Spleen (tissue), 7 donors: ENCODE results near the gene OR2Z1.
"Not testable (repeated sequence)": the region's sequence is repeated elsewhere in the genome, so short reads cannot be mapped to it uniquely, and the experiment has no call there.

Experiments
- POLR2A ChIP-seq, 3 donors: fragments of 450-650 bp; IDR thresholded peaks; one replicate each; pipeline ENCODE4 v1.5.1; 2017; ENCODE audit warnings: antibody characterized with exemption in 3 of 3, mild to moderate bottlenecking in 1 of 3
- POLR2AphosphoS5 ChIP-seq, 3 donors: sonication (generic); formaldehyde crosslinking; IDR thresholded peaks; one replicate each; pipeline ENCODE4 v1.5.1; 2017; ENCODE audit warnings: antibody characterized with exemption in 3 of 3
- TF ChIP-seq, protein P1 (sequence below), 11 experiments: fragments of 200-600 bp in 7 of 11; fragments of 450-650 bp in 4 of 11; sonication (generic) in 4 of 11; IDR thresholded peaks in 8 of 11; conservative IDR thresholded peaks in 3 of 11; 1 replicate in 7 of 11; 2 replicates in 4 of 11; pipeline versions ENCODE4 v1.4.0 to v1.8.0; 2016 to 2021; ENCODE audit warnings: antibody characterized with exemption in 11 of 11, inconsistent platforms in 4 of 11, mild to moderate bottlenecking in 1 of 11
- donor health status: DM: no; HTN: no; CAD: no; lungs with moderate emphysema.
- donor health status: DM: no; HTN: no; CAD: no.
- donor health status: DM: no; HTN: no; CAD: no.

DNA sequence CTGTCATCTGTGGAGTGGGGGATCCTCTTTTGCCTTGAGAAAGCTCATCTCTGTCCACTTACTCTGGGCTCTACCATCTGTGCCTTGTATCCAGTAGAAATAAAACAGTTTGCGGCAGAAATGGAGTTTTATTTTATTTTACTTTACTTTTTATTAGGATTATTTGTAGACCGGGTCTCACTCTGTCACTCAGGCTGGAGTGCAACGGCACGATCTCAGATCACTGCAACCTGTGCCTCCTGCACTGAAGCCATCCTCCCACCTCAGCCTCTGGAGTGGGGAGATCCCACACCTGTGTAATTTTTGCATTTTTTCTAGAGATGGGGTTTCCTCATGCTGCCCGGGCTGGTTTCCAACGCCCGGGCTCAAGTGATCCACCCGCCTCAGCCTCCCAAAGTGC is 47.8 kb downstream of the OR2Z1 start:
- TF ChIP-seq, protein P1, sequence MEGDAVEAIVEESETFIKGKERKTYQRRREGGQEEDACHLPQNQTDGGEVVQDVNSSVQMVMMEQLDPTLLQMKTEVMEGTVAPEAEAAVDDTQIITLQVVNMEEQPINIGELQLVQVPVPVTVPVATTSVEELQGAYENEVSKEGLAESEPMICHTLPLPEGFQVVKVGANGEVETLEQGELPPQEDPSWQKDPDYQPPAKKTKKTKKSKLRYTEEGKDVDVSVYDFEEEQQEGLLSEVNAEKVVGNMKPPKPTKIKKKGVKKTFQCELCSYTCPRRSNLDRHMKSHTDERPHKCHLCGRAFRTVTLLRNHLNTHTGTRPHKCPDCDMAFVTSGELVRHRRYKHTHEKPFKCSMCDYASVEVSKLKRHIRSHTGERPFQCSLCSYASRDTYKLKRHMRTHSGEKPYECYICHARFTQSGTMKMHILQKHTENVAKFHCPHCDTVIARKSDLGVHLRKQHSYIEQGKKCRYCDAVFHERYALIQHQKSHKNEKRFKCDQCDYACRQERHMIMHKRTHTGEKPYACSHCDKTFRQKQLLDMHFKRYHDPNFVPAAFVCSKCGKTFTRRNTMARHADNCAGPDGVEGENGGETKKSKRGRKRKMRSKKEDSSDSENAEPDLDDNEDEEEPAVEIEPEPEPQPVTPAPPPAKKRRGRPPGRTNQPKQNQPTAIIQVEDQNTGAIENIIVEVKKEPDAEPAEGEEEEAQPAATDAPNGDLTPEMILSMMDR (IDR thresholded peaks at IDR 0.05 in 8 of 11, conservative IDR thresholded peaks at IDR 0.05 in 3 of 11), result not testable (repeated sequence)
- not testable (repeated sequence) for TF ChIP-seq POLR2A, POLR2AphosphoS5 (IDR thresholded peaks at IDR 0.05)
